ENCODE results near the gene SMG1.
"Not testable (repeated sequence)": the region's sequence is repeated elsewhere in the genome, so short reads cannot be mapped to it uniquely, and the experiment has no call there.

Gene SMG1

DNA sequence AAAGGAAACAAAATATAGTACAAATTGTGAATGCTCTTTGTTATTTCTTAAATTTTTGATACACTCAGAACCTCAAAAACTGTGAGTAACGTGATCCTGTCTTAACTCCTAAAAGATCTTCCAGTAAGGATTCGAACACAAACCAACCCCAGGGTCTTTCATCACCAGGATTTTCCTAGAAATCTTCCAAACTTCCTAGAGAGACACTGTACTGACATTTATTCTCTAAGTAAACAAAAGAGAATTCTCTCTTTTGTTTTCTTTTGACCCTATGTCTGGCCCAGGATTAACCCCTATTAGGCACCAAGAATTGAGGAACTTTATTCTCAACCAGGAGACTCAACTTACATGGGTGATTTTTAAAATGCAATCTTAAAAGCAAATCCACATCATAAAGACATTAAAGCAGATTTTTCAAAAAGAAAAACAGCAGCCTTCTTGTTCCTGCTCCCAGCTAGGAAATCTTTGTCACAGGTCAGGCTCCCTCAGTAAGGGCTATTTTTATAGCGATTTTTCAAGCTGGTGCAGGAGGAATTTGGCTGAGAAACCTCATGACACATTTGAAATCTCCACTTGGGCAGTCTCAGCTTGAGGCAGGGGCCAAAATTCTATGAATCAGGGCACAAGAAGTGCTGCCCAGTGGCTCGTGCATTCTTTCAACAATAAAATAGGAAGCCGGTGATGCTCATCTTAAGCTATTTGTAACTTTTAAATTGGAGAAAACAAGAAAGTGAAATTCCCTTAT is 6.2 kb upstream of the SMG1 start:
- DNase-seq, result no peak

DNA sequence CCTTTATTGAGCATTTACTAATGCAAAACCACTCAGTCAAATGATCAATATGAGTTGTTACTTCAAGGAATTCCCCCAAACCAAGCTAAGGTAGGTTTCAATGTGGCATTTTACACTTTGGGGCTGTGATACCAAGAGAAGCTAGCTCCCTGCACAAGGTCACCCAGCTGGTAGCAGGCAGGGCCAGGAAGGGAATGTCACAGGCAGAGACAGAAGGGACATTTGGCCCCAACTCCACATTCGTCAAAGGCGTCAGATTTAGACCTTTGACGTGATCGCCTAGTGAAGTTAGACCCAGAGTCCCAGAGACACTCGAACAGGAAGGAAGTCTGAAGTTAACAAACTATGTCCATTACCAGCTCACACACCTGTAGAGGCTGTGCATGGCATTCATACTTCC is 5.5 kb upstream of the SMG1 start:
- DNase-seq, result no peak

DNA sequence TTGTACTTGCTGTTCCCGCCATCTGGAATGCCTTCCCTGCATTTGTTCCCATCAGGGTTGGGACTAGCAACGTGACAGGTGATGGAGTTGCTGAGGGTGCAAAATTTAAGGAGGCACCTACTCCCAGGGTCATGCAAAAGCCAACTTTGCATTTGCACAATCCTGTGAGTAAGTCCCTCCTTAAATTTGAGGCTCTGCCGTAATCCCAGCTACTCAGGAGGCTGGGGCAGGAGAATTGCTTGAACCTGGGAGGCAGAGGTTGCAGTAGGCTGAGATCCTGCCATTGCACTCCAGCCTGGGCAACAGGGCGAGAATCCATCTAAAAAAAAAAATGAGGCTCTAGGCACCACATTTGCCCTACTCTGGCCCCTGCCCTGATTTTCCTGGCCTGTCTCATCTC is 3.9 kb upstream of the SMG1 start:
- not testable (repeated sequence) for DNase-seq

DNA sequence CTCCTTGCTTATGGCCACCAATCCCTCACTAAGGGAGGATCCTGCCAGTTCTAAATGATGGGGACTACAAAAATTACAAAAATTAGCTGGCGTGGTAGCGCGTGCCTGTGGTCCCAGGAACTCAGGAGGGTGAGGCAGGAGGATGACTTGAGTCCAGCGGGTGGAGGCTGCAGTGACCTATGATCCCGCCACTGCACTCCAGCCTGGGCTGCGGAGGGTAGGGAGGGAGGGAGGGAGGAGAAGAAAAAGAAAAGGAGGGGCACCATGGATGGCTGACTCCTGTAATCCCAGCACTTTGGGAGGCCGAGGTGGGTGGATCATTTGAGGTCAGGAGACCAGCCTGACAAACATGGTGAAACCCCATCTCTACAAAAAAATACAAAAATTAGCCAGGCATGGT is 1.9 kb upstream of the SMG1 start:
- DNase-seq, result not testable (repeated sequence)

DNA sequence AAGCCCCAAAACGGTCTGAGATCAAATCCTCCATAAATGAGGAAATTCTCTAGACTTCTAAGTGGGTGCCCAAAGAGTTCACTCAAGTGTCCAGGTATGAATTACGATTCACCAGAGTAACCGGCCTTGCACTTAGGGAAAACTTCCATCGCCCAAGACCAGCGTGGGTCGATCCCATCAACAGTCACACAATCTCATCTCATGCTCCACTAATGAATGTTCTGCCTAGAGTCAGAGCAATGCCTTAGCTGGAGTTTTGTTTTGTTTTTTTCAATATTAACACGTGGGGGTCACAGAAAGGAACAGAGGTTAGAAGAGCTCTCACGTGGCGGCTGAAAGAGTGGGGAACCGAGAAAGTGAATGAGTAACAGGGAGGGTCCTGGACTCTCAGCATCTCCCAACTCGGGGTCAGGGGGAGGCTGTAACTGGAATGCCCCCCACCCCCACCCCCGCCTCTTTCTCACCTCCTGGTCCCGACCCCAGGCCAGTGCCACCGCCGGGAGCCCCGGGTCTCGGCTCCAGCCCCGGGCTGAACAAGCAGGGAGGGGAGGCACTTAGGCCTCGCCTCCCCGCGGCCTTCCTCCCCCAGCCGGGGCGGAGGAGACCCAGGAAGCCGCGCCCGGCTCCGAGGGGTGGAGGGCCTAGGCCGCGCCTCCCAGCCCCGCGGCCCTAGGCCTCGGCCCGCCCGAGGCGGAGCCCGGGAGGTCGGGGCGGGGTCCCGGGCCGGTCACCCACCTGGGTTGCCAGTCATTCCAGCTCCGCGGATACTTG is 808 bp downstream of the SMG1 start:
- DNase-seq, result peak; percentile 34 to 40

DNA sequence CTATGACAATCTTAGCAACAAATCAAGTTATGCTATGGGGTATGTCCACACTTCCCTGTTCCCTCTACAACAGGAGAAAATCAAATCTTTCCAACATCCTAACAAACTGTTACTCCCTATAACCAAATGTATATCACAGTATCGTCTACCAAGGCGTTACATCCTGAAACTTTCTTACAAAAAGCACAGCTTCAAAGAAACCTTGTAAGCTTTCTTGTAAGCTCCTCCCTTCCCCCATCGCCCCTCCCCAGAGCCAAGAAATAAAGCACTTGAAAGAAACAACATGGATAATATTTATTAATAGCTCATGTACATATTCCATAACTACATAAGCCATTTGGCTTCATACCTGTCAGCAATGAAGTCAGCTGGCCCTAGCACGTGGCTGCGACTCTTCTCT is 2.3 kb downstream of the SMG1 start:
- DNase-seq, result not testable (repeated sequence)

DNA sequence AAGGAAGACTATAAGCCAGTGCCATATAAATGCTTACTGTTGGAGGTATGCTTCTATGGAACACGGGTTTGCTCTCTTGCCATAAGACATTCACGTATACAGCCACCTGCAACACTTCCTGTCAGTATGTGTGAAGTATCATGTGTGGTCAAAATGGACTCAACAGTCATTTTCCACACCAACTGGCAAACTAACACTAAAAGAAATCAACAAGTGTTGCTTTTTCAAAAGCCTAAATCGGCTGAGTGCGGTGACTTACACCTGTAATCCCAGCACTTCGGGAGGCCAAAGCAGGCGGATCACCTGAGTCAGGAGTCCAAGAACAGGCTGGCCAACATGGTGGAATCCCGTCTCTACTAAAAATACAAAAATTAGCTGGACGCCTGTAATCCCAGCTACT is 3.1 kb downstream of the SMG1 start:
- not testable (repeated sequence) for DNase-seq

DNA sequence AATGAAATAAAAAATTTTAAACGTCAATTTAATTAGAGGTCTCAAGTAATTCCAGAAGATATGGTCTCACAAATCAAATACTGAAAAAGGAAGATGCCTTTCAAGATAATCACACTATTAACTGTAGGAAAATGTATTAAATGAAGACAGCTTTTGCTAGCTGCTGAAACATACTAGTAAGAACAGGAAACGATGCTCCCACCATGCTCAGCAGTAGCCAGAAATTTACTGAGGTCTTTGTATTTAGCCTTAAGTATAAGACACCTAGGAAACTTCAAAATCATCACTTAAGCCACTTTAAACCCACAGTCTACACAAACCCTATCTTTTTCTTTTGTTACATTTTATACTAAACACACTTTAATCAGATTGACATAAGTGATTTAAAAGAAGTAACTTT is 16.6 kb downstream of the SMG1 start:
- DNase-seq, result not testable (repeated sequence)

DNA sequence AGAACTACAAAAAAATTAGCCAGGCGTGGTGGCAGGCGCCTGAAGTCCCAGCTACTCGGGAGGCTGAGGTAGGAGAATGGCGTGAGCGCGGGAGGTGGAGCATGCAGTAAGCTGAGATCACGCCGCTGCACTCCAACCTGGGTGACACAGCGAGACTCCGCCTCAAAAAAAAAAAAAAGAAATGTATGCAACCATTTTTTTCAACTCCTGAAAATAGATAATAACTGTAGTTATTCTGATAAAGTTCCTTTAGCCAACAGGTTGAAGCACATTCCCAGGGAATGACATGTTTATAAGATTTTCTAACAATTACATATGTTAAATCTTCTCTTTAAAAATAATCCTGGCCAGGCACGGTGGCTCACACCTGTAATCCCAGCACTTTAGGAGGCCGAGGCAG is 17.5 kb downstream of the SMG1 start:
- not testable (repeated sequence) for DNase-seq

DNA sequence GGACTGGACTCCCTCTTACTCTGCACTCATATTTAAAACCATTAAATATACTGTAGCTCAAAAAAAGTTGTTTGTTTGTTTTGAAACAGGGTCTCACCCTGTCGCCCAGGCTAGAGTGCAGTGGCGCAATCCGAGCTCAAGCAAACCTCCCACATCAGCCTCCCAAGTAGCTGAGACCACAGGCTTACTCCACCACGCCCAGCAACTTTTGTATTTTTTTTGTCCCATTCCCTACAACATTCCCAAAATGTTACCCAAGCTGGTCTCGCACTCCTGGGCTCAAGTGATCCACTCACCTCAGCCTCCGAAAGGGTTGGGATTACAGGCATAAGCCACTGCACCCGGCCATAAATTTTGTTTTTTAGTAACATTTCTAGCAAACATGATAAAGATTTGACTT is 23.4 kb downstream of the SMG1 start:
- not testable (repeated sequence) for DNase-seq

DNA sequence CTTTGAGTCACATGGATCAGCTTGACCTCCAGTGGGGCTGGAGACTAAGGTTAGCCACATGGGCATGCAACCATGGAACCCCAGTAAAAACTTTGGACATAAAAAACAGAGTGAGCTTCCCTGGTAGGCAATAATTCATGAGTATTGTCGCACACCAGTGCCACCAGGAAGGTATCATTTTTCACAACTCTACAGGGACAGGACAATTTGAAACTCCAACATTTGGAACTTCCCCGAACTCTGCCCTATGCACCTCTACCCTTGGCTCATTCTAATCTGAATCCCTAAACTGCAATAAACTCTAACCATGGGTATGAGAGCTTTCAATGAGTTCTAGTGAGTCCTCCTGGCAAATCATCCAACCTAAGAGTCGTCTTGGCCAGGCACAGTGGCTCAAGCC is 24.2 kb downstream of the SMG1 start:
- not testable (repeated sequence) for DNase-seq

DNA sequence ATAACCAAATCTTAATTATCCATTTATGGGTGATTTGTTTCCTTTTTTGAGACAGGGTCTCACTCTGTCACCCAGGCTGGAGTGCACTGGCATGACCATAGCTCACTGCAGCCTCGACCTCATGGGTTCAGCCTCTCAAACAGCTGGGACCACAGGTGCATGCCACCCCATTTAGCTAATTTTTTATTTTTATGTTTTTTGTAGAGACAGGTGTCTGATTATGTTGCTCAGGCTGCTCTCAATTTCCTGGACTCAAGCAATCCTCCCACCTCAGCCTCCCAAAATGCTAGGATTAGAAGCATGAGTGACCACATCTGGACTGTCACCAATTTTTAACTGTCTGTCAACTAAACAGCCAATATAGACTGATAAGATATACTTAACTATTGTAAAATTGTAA is 25.0 kb downstream of the SMG1 start:
- not testable (repeated sequence) for DNase-seq

DNA sequence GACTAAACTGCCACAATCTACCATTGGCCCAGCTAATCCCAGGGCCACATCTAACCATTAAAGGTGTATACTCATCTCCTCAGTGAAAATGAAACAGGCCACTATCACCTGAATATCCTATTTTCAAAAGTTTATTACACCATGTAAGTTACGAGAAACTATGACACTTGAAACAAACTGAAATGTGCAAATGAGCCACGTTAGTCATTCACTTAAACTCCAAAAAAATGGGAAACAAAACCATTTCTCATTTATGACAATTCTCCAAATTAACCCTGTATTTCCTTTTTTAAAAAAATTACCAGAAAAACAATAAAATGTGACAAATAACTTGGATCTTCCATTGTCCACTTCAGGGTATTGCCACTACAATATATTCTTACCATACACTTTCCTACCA is 41.8 kb downstream of the SMG1 start:
- DNase-seq, result peak in 1 of 2 donors; percentile 13

DNA sequence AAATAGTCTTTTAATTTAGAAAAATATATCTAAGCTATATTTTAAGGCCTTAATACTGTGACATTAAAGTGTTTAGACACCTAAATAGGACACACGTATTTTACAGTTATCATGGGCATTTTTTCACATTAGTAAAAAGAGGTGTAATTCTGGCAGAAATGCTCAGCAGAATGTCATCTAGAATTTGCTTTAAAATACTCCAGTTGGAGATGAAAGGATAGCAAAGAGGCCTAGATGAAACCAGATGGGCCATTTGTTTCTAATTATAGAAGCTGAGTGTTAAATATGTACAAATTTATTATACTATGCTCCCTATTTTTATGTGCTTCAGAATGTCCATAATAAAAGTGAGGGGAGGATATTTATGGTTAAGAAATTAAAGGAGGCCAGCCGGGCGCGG is 48.5 kb downstream of the SMG1 start:
- not testable (repeated sequence) for DNase-seq

DNA sequence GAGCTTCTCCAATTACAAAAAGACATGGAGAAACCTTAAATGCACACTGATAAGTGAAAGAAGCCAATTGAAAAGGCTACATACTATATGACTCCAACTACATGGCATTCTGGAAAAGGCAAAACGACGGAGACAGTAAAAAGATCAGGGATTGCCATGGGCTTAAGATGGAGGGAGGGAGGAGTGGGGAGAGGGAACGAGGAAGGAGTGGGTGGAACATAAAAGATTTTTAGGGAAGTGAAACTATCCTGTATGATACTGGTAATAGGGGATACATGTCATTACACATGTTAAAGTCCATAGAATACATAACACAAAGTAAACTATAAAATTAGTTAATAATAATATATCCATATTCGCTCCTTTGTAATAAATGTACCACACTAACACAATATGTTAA is 48.9 kb downstream of the SMG1 start:
- DNase-seq, result peak; percentile 51 to 52

DNA sequence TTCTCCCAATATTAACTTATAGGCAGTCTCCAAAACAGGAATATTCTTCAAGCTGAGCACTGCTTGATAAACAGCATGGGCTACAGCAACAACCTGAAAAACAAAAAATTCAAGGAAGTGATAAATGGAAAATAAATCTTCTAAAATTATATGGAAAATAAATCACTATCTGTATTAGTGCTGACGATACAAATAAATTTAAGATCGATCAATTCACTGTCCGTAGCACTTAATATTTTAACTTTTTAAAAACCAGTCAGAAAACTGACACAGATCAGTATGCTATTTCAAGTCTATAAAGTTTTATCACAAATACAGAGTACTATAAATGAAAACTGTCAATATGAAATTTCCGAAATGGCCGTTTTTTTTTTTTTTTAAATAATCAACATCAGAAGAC is 49.9 kb downstream of the SMG1 start:
- not testable (repeated sequence) for DNase-seq

DNA sequence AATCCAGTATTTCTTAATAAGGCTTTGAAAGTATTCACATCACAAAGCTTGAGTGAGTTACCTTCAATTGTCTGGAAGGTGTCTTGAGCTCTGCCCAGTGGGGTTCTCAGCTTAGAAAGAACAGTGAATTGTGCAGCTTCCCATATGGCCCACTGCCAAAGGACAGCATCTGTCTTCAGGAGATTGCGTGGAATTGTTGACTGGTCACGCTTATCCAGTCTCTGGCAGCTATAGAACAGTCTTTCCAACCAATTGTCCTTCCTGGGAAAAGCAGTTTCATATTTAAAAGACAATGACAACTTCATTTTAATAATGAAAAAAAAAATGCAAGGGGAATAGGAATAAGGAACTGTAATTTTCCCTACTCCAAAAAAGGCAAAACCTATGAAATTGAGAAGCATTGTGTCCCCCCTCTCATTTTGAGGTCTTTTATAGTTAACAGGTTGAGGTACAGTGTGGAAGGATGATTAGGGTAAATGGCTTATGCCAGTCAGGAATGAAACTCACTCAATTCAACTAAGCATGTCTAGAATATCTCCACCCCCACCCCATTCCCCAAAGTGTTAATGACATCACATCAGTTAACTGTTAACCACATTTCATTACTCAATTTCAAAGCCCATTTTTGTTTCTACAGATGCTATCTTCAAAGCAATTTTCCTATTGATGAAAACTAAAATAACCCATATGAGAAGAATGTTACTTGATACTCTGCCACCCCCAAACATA is 57.0 kb downstream of the SMG1 start:
- DNase-seq, result not testable (repeated sequence)

DNA sequence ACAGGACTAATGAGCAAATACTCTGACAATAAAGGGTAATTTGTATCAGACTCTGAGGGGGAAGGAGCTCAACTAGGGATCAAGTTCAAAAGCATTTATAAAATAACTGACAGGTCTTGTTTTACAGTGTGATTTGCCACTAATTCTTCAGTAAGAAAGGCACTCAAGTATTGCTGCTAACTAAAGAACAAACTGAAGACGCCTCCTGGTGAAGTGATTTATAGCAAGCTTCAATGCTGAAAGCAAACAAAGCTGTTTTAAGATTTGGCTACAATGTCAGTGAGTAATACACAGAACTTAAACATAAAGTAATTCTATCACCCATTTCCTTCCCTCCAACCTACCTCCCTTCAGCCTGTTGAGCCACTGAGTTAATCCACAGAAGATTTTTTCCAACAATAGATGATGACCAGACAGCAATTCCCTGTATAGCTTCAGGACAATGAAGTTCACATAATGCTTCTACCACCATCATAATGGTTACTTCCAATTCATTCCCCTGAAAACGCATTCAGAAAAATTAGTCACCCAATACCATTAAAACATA is 59.9 kb downstream of the SMG1 start:
- DNase-seq, result not testable (repeated sequence)

DNA sequence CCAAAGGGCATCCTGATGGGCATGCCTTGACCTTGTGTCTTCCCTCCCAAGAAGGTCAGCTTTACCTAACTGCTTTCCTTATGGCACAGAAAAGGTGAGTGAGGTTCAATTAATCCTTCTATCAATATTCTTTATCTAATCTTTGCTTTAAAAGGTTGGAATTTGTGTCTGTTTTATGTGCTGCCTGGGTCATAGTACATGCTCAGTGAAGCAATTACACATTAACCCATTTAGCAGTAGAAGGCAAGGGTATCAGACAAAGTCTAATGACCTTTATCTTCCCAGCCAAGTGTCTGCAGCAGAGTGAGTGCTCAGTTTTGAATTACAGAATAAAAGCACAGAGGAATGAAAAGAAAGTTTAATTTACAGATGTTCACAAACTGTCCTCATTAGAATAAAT is 63.3 kb downstream of the SMG1 start:
- not testable (repeated sequence) for DNase-seq

DNA sequence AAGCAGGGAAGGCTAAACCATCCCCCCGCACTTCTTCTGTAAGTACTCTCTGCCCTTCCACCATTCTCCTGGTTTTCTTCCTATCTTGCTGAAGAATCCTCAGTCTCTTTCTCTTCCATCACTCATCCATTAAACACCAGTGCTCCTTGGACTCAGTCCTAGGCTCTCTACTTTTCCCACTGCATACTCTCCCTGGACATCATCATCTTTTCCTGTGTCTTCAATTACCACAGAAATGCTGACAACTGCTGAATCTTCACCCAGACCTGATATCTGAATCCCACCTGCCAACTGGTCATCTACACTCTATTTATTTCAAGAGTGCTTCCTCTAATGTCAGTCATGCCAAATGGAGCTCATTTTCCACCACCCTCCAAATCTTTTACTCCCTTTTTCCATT is 71.0 kb downstream of the SMG1 start:
- DNase-seq, result no peak

DNA sequence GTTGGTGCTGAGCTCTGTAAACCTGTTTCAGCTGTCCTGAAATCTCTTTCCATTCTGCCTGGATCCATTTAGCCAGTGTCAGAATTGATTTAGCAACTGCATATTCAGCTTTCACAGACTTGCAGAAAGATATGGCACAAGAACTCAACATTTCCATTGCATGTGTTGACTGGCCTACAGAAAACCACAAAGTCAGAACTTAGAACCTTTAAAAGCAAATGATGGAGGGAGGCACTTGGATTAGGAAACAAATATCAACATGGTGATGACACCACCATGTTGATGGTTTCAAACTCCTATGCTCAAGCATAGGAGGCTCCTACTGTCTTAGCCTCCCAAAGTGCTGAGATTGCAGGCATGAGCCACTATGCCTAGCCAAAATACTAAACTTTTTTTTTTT is 72.5 kb downstream of the SMG1 start:
- no peak for DNase-seq

DNA sequence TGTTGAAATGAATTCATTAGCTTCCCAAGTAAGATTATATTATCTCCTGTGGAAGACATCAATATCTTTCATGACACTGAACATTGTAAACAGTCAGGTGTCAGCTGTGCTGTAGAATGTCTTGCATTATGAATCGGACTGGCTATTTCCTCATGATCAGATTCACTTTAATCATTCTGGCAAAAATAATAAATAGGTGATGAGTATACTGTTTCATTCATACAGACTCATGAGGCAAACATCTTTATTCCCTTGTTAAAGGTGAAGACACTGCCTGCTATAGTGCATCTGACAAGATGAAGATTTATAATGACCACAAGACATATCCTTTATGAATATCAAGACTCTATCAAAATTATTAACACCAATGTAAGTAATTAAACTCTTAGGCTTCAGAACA is 73.6 kb downstream of the SMG1 start:
- DNase-seq, result no peak

DNA sequence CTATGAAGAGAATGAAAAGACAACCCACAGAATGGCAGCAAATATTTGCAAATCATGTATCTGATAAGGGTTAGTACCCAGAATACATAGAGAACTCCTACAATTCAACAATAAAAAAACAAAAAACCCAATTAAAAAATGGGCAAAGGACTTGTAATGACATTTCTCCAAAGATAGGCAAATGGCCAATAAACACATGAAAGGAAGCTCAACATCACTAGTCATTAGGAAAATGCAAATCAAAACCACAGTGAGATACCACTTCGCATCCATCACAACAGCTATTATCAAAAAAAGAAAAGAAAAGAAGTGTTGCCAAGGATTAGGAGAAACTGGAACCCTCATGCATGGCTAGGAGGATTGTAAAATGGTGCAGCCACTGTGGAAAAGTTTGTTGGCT is 79.8 kb downstream of the SMG1 start:
- DNase-seq, result no peak

Measured in inflammatory macrophage (primary cell).